Mucosa of descending colon (tissue), 3 donors: ENCODE measurements around the gene YIPF2. TPM values are rescaled to one million over a fixed set of nuclear protein-coding genes. Genes with fewer than 3 reads are reported as not detected.

Experiments
- ATAC-seq: fragments of 200-7000 bp; cut with Tn5 transposase; one replicate; pipeline ENCODE4 v1.9.1; 2020; ENCODE audit warnings: mild to moderate bottlenecking, moderate library complexity
- DNase-seq, 3 donors: peaks; one replicate each; pipeline ENCODE4 v3.0.0-alpha.2; 2020
- H3K36me3 ChIP-seq: fragments of 200-600 bp; one replicate; pipeline ENCODE4 v1.8.0; 2021; ENCODE audit warnings: low read depth, mild to moderate bottlenecking
- H3K4me1 ChIP-seq: fragments of 200-600 bp; one replicate; pipeline ENCODE4 v1.8.0; 2021; ENCODE audit warnings: low read depth, mild to moderate bottlenecking
- H3K4me3 ChIP-seq: fragments of 200-600 bp; one replicate; pipeline ENCODE4 v1.8.0; 2021; ENCODE audit warnings: mild to moderate bottlenecking
- H3K9me3 ChIP-seq: fragments of 200-600 bp; one replicate; pipeline ENCODE4 v1.8.0; 2021; ENCODE audit warnings: mild to moderate bottlenecking
- CTCF ChIP-seq: fragments of 200-600 bp; IDR thresholded peaks from one replicate; pipeline ENCODE4 v1.8.0; 2022; ENCODE audit warnings: antibody characterized with exemption, mild to moderate bottlenecking
- intact Hi-C, 2 donors: fragments of 100-400 bp; cut with DNase I in 1 of 2; cut with micrococcal nuclease in 1 of 2; formaldehyde crosslinking; loops; one replicate each; pipeline versions ENCODE4 v1.11.0 to v1.11.1; 2022; cut with DNase I, micrococcal nuclease
- total RNA-seq, 3 donors: library from RNA; stranded (reverse); fragmentation: NEBNext Ultra II Directional in 2 of 3; extraction: Animal tissue kit (Norgen Biotek cat#: 25700) in 2 of 3; gene quantifications; one replicate each; pipeline versions ENCODE4 v1.2.1 to v1.2.4, GENCODE V29; 2021 to 2023
- donor health status: DM: no; HTN: no; CAD: no; lungs with moderate emphysema.
- donor health status: DM: no; HTN: no; CAD: no.
- donor health status: DM: no; HTN: yes; CAD: no.

The YIPF2 gene
- total RNA-seq, 3 donors from 2014 or later: 34.0 to 55.8 (median 55.2) TPM

- H3K36me3 ChIP-seq: no peaks in the 10 kb centered on the region
- TF ChIP-seq CTCF: no peak
- H3K9me3 ChIP-seq: no peaks in the 10 kb centered on the region
- peaks cover 28% of the 10 kb centered on the region for H3K4me1 ChIP-seq
- DNase-seq (peak; percentile 78 to 83 (median 80)), ATAC-seq (peak; percentile 94)
- no peak overlapping the region for H3K4me3 ChIP-seq
- intact Hi-C loops: no loop called here
Measured at GRCh38 chr19:10891405-10892086, 36.9 kb downstream of the YIPF2 start.

- Histone ChIP-seq H3K9me3 (no peaks in the 10 kb centered on the region), H3K4me3 (no peak overlapping the region), H3K36me3 (no peaks in the 10 kb centered on the region), H3K4me1 (peaks cover 20% of the 10 kb centered on the region)
- no peak for TF ChIP-seq CTCF
- ATAC-seq: no peak
- intact Hi-C loops: no loop called here
- no peak for DNase-seq
Measured at GRCh38 chr19:10889880-10890279, 38.6 kb downstream of the YIPF2 start.

GRCh38 chr19:10888421-10888866 lies 40.0 kb downstream of the YIPF2 start:
- peak; percentile 5 for ATAC-seq
- DNase-seq: no peak
- no peaks in the 10 kb centered on the region for H3K9me3 ChIP-seq
- intact Hi-C loops: no loop called here
- no peak for TF ChIP-seq CTCF
- no peak overlapping the region for H3K4me3 ChIP-seq
- H3K4me1 ChIP-seq: peaks cover 20% of the 10 kb centered on the region
- H3K36me3 ChIP-seq: no peaks in the 10 kb centered on the region

GRCh38 chr19:10887616-10888367 lies 40.6 kb downstream of the YIPF2 start:
- H3K36me3 ChIP-seq: no peaks in the 10 kb centered on the region
- no peak overlapping the region for H3K4me3 ChIP-seq
- peaks cover 19% of the 10 kb centered on the region for H3K4me1 ChIP-seq
- H3K9me3 ChIP-seq: no peaks in the 10 kb centered on the region
- intact Hi-C loops: no loop called here
- ATAC-seq: no peak
- TF ChIP-seq CTCF: no peak
- no peak for DNase-seq

GRCh38 chr19:10885201-10886169 lies 43.0 kb downstream of the YIPF2 start:
- DNase-seq: no peak
- ATAC-seq: no peak
- Histone ChIP-seq H3K9me3 (no peaks in the 10 kb centered on the region), H3K4me1 (peaks cover 2% of the 10 kb centered on the region), H3K4me3 (no peak overlapping the region), H3K36me3 (no peaks in the 10 kb centered on the region)
- TF ChIP-seq CTCF: no peak
- intact Hi-C loops: no loop called here
